Esophagus squamous epithelium (tissue), 4 donors: ENCODE data around the gene UBE2F.

Source experiments
- POLR2A ChIP-seq, 4 donors: fragments of 450-650 bp; IDR thresholded peaks; one replicate each; pipeline ENCODE4 v1.6.1; 2017; ENCODE audit warnings: antibody characterized with exemption in 4 of 4, mild to moderate bottlenecking in 4 of 4, moderate library complexity in 3 of 4
- TF ChIP-seq, protein P1 (sequence below), 6 experiments: fragments of 450-650 bp in 4 of 6; fragments of 200-600 bp in 2 of 6; sonication (generic) in 2 of 6; IDR thresholded peaks; one replicate each; pipeline ENCODE4 v1.5.1; 2016 to 2019; ENCODE audit warnings: antibody characterized with exemption in 6 of 6, mild to moderate bottlenecking in 4 of 6, moderate library complexity in 4 of 6

DNA sequence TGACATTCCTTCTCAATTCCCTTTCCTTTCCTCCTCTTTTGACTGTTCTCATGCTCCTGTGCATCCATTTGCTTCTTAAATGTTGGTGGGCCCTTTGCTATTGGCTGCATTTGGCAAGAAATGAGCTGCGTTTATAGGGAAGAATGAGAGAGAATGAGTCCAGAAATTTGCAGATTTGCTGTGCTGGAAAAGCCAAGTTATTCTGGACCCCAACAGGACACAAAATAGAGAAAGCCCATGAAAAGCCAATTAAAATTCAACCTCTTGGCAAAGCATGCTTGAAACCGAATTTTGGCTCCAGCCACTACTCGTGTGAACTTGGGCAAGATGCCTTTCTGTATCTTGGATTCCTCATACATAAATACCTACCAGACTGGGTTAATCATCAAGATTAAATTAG is 92.7 kb downstream of the UBE2F start:
- TF ChIP-seq, protein P1, sequence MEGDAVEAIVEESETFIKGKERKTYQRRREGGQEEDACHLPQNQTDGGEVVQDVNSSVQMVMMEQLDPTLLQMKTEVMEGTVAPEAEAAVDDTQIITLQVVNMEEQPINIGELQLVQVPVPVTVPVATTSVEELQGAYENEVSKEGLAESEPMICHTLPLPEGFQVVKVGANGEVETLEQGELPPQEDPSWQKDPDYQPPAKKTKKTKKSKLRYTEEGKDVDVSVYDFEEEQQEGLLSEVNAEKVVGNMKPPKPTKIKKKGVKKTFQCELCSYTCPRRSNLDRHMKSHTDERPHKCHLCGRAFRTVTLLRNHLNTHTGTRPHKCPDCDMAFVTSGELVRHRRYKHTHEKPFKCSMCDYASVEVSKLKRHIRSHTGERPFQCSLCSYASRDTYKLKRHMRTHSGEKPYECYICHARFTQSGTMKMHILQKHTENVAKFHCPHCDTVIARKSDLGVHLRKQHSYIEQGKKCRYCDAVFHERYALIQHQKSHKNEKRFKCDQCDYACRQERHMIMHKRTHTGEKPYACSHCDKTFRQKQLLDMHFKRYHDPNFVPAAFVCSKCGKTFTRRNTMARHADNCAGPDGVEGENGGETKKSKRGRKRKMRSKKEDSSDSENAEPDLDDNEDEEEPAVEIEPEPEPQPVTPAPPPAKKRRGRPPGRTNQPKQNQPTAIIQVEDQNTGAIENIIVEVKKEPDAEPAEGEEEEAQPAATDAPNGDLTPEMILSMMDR (IDR thresholded peaks at IDR 0.05): no peak
- TF ChIP-seq POLR2A (IDR thresholded peaks at IDR 0.05): no peak
